NCI-H460 (cell line): Measurements from ENCODE around the gene PTPN14. TPM values are rescaled to one million over a fixed set of nuclear protein-coding genes. Genes with fewer than 3 reads are reported as not detected.

Source experiments
- DNase-seq: peaks from one replicate; pipeline ENCODE4 v3.0.0-alpha.2; 2016; ENCODE audit warnings: low read depth; ENCODE audit errors: extremely low read depth
- total RNA-seq: library from RNA; depleted of rRNA; stranded (reverse); fragments of >200 nt; shearing (Covaris generic); gene quantifications from 2 replicates; pipeline ENCODE4 v1.2.3, GENCODE V29; 2014

PTPN14 gene
- total RNA-seq, 1 experiment from 2014 or later = 58.3 TPM

DNA sequence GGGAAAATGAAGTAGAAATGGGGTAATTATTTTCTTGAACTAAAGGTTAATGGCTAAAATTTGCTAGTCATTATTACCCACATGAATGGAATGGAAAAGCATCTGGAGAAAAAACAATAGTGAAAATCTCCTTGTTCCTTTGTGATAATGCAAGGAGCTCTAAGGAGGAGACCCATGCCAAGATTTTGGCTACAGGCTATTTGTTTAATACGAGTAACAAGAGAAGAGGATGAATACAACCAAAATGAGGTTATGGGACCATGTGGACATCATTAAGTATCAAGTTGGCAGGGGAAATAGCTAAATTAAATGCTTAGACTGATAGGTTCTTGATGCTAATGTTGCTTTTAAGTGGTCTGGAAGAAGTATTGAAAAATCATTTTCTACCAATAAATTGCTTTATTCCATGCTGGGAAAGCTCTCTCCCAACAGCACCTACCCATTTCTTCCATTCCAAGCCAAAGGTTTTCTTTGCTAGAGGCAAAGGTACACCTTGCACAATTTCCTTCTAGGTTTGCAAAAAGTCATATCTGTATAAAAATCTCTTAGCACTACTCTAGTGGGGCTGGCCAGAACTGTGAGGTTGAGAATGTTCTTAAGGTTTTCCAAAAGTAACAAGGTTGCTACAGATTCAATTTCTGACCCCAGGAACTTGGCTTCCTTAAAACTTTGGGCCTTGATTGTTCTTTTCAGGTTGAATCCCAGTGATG is 170.3 kb downstream of the PTPN14 start:
- no peak for DNase-seq

DNA sequence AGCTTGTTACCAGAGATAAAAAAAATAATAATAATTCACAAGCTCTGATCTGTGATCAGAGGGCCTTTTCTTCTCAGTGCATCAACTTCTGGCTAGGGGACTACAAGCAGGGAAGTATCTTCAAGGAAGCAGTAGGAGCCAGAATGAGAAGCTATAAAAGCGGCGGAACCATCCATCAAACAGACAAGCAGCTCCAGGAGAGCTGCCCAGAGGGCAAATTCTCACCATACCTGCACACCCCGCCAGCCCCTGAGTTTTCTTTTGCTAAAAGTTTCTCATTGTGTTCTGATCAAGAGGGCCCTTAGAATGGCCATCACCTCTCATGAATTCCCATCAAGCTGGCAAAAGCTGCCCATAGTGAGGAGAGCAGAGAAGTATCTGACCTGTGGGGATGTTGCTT is 171.0 kb downstream of the PTPN14 start:
- DNase-seq = no peak

DNA sequence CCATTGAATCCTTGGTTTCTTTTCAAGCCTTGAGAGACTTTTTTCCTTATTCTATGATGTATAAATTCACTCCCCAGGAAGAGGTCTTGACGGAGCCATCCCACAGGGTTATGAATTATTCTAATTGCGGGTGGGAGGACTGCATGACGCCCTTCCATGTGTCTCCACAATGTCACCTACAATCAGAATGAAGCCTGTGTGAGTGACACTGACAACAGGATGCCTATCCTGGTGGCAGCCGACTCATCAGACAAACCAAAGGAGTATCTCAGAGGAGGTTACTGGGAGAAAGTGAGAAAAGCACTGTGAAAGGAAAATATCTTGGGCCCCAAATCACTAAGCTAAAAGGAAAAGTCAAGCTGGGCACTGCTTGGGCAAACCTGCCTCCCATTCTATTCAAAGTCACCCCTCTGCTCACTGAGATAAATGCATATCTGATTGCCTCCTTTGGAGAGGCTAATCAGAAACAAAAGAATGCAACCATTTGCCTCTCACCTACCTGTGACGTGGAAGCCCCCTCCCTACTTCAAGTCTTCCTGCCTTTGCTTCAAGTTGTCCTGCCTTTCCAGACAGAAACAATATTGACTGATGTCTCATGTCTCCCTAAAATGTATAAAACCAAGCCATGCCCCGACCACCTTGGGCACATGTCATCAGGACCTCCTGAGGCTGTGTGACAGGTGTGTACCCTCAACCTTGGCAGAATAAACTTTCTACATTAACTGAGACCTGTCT is 172.0 kb downstream of the PTPN14 start:
- DNase-seq = no peak

DNA sequence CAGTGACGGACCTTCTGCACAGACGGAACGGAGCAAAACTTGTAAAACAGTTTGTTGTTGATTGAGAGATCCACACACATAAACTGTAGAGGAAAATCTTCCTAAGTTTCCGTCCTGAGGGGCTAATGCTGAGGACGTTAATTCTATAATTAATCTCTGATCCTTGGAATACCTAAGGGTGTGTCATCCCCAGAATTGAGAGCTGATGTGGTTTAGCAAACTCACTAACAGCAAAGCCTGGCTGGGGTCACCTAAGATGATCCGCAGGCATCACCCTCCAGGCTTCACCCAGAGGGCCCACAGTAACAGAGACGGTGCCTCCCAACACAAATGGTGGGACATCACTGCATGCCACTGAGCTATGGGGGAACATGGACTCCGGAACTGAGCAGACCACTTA is 172.9 kb downstream of the PTPN14 start:
- DNase-seq = no peak

DNA sequence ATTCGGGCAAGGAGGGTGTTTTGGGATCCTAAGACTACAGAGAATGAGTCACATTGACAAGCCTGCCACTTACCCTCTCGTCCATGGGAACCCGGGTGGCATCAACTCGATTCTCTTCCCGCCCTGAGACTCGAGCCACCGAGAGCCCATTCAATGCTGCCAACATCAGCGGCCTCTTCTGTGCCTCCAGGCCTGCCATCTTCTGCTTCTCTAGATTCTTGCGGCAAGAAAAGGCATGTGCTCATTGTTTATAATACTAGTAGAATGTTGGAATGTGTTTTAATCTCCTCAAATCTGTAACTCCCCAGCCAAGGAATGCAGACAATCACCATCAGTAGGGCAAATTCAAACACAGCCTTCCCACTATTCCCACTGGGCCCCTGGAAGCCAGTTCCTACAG is 173.5 kb downstream of the PTPN14 start:
- no peak for DNase-seq

DNA sequence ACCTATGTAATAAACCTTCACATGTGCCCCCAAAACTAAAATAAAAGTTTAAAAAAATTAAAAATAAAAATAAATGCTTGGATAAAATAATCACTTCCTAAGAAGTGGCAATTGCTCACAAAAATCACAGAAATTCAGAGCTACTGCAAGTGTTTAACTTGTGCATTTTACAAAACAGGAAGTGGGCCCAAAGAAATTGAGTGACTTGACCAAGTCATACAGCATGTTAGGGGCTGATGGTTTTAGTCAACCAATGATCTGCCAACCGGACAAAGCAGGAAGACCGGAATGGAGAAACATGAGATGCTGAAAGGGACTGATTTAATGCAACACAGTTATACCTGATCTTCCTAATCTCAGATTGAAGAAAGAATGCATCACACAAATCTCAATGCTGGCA is 173.9 kb downstream of the PTPN14 start:
- no peak for DNase-seq

DNA sequence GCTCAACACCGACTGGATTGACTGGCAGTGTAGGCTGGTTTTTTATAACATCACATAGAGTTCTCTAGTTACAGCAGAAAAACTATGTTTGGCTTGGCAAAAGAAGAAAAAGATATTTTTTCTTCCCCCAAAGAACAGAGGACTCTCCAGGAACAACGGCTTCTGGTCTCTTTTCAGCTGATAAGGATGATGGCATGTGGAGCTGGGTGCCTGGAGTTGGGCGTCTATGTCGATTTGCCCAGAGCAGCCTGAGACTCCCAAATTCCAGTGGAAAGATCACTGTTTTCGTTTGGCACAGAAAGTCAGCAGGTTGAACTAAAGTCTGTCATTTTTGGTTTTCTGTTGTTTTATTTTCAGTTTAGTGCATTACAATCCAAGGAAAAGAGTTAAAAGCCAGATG is 179.3 kb downstream of the PTPN14 start:
- DNase-seq = no peak

DNA sequence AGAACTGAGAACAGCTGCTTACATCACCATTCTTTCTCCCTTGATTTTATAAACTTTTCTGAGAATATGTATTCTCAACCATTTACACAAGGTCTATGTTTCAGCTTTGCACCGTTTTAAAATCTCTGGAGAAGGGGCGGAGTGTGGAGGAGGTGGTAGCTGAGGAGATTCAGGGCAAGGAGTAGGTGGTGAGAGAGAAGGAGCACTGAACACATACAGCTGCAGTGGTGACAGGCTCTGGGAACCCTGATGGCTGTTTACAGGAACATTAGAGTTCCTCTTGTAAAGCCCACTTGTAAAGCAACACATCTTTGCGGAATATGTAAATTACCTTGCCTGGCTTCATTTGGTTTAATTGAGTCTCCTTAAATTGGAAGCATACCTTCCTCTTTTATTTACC is 180.8 kb downstream of the PTPN14 start:
- DNase-seq = no peak

DNA sequence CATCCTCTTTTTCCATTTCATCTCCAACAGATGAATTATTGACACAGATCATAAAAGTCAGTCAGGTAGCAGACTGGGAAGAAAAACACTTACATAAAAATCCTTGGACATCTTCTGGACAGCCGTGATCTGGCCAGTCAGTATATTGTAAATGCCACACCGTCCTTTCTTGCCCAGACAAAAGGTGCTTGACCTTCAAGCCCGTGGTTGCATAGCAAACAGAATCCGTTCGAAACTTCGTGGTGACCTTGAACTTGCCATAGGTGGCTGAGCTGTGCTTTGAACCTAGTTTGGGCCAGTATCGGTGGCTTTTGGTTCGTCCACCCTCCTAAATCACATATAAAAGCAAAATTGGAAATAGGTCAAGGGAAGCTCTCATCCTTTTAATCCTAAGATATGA is 182.0 kb downstream of the PTPN14 start:
- no peak for DNase-seq

DNA sequence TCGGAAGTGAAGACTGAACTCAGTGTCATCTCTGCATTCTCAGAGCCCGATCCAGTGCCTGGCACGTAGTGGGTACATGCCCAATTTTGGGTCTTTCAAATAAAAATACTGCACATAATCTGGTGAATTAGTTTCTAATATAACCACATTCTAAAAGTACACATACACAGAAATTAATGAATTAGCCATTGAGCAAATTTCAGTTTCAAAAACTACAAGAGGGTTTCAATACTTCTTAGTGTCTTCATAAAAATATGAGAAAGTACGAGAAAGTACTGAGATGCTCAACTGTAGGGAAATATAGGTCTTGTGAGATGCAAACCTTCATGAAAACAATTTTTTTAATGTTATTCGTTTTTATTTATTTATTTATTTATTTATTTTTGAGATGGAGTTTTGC is 183.6 kb downstream of the PTPN14 start:
- DNase-seq = no peak

DNA sequence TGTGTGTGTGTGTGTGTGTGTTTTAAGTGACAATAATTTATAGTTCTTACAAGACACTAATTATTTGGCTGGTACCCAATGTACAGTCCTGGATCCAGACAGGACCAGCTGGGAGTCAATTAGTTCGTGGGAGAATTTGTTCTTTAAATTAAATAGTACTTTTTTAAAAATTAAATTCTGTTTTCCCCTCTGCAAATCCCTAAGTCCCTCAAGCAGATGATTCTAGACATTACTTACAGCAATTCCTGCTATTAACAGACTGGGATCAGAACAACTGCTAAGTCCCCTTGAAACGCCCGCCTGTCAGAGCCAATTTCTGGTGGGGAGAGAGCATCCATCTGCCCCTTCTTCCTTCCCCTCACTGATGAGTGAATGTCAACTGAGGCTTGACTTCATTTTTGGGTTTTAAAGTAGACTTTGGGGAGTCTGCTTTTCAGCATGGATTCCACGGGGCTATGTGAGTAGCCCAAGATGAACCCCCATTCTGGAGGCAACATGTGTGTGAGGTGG is 186.6 kb downstream of the PTPN14 start:
- no peak for DNase-seq

DNA sequence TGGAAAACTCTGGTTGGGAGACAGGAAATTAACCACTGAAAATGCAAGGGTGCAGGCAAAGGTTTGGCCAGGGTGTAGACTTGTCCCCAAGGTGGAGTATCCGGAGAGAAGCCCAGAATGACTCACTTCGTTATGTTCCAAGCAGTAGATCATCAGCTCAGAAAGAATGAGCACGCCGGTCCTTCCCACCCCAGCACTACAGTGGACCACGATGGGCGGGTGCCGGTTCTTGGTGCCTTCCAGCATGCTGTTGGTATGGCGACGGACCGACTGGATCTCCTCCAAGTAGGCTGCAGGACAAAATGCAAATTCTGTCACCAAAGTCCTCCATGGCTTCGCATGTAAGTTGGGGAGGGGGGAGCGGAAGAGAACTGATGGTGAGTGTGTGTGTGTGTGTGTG is 187.0 kb downstream of the PTPN14 start:
- no peak for DNase-seq

DNA sequence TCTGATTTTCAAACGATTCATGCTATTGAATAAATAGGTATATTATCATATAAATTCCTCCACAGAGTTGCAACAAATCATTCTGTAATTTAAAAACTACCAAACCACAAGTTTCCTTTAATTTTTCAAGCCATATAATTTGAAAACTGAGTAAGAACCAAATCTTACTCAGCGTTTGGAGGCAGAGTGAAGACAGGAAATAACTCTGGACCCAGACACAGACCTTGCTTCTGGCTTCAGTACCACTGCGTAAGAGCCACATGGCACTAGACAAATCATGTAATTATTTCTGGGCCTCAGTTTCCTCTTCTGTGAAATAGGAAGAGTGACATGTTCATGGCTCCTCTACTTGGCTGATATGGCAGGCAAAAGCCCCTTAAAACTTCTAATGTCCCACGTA is 188.0 kb downstream of the PTPN14 start:
- no peak for DNase-seq

DNA sequence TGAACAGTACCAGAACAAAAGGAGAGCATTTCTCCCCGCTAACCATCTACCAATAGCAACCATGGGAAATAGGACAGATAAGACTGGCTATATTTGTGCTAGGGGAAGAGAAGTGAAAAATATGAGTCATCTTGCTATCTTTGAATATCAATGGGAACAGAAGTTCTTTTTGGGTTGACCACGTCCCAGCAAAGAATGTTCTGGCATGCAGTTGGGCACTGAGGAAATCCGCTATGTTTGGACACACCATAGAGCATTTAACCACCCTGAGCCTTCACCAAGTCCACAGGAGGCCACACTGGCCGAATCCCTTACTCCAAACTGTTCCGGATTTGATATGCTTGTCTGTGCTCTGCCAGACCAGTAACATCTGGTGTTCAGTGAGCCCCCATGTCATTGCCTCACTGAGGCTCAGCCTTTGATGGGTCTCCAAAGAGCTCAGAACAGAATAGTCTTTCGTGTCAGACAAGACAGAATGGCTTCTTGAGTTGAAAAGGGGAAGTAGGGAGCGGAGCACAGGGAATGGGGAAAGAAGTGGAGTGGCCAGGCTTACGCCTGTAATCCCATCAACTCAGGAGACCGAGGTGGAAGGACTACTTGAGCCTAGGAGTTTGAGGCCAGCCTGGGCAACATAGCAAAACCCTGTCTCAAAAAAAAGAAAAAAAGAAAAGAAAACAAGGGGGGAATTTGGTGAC is 189.1 kb downstream of the PTPN14 start:
- DNase-seq = no peak

DNA sequence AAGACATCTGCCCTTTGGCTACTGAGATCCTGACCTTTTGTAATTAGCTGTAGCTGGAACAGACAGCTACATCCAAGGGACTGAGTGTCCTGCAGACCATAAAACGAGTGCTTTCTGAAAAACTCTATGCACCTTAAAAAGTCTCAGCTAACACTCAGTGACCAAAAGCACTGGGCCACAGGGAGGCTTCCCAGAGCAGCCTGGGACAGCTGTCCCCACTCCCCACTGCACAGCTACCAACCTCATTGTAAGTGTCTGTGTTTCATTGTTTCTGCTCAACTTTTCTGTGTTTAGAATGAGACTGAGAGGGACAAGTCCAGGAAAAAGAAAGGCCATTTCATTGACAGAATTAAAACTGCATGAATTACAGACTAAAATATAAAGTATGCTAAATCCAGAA is 189.8 kb downstream of the PTPN14 start:
- no peak for DNase-seq

DNA sequence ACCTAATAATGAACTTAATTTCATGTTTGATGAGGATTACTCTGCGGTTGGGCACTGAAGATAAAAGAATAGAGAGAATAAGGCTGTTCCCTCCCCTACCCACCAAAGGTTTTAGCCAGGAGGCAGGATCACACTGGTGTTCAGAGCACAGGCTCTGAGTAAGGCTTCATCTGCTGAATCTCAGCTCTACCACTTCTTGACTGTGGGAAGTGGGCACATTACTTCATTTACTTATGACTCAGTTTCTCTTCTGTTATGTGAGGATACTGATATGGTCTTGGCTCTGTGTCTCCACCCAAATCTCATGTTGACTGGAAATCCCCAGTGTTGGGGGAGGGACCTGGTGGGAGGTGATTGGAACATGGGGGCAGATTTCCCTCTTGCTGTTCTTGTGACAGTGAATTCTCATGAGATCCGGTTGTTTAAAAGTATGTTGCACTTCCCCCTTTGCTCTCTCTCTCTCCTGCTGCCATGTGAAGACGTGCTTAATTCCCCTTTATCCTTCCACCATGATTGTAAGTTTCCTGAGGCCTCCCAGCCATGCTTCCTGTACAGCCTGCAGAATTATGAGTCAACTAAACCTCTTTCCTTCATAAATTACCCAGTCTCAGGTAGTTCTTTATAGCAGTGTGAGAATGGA is 190.8 kb downstream of the PTPN14 start:
- DNase-seq = no peak

DNA sequence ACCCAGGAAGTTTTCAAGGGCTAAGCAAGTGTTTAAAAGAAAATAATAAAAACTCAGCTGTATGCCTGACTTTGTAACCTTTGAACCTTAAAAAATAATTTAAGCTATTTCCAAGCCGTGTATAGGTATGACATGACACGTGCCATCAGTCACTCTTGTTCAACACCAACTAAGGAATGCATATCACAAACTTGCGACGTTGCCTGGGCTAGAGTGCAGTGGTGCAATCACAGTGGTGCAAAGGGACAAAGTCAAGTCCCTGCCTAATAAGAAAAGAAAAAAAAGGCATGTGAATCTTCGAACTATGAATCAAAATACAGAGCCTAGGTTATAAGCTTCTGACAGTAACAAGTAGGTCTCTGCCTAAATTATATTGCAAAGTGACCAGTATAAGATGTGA is 191.3 kb downstream of the PTPN14 start:
- no peak for DNase-seq

DNA sequence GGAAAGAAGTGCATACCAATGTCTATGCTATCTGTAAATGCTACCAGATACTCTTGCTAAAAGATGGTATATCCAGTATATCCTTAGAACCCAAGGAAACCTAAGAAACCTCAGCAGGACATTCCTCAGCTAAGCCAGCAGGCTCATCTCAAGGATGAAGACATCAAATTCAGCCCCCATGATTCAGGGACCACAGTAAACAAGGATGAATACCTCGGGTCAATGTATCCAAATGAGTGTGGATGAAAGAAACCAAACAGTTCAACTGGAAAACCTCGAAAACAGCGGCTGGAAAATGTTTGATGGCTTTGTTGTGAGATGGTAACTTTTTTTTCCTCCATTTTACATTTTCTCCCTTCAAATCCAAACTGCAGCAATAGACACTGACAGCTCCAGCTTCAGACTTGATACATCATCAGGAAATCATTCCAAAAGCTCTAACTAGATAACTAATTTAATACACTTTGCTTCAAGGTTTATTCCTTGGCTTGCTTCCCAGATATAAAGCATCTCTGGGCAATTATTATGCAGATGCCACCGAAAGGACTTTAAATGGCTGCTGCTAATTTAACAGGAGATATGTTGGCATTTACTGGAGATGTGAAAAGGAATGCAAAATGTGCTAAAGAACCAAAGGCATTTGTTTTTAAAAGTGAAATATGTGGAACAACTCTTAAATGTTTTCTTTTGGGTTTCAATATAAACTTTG is 196.8 kb downstream of the PTPN14 start:
- DNase-seq = no peak

DNA sequence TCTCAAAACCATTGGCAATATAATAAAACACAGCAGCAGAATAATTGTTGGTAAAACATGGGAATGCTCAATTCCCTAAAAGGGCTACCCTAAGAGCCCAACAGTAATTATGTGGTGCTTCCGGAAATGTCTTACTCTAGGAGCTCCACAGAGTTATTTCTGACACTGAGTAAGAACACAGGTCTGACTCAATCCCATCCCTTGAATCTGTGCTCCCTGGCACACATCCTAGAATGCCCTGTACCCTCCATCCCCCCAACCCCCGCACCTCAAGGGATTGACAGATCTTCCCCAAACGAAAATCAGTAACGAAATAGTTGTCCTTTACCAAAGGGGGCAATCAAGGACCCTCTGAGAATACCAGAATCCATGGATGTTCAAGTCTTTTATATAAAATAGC is 198.6 kb downstream of the PTPN14 start:
- no peak for DNase-seq

DNA sequence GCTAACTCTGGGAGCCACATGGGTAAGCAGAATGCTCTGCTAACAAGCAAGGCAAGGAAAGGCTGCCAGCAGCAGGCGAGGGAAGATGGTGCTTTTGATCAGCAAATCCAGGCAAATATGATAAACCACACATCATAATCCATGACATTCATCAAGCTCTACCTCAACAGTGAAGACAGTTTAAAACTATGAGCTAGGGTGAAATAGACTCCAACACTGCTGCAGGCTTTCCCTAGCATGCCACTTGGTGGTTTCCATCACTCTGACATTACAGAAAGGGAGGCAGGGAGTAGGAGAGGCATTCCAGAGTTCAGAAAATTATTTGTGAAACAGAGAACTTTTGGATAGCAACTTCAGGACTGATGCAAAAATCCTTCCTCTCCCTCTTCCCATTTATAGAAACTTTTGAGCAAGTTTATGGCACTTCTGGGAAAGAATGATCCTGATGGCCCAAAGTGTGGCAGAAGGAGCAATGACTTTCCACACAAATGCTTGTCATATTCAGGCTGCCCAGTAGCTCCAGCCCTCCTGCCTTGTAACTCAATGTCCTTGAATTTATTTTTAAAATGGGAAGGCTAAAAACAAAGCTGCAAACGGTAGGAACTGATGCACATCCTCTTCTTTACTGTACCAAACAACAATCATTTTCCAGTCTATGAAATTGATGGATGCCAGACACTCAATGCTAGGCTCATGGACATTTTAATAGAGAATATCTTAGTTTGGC is 199.7 kb downstream of the PTPN14 start:
- DNase-seq = no peak
